Measurements from ENCODE around the gene SERPING1. TPM values are rescaled to one million over a fixed set of nuclear protein-coding genes. Genes with fewer than 3 reads are reported as not detected.

SERPING1 gene
- total and polyA plus RNA-seq, 2 of the 13 experiments (the other 11 are each of a cell fraction or from before 2014, with no cell fraction given): 2.0 to 10.4 TPM

GRCh38 chr11:57657194-57658022, 59.9 kb downstream of the SERPING1 start, which contains the start of gene CLP1 (continued):
- TF ChIP-seq EZH2 (conservative IDR thresholded peaks at IDR 0.05; ENCODE audit: low read depth, low read length) (no peak), NPAS2 (CRISPR knock-in tag; IDR thresholded peaks at IDR 0.05; ENCODE audit: borderline replicate concordance) (no peak), CEBPG (CRISPR knock-in tag; IDR thresholded peaks at IDR 0.05) (peak; percentile 57), MIXL1 (CRISPR knock-in tag; IDR thresholded peaks at IDR 0.05) (peak; percentile 66), PHF5A (CRISPR knock-in tag; IDR thresholded peaks at IDR 0.05; ENCODE audit: low read depth, unreplicated experiment) (peak; percentile 65), TP53 (CRISPR knock-in tag; conservative IDR thresholded peaks at IDR 0.05) (0 out of 2 replicates have a peak, but pooled peaks have one; percentile 56), NR2C2 (CRISPR knock-in tag; IDR thresholded peaks at IDR 0.05; ENCODE audit: borderline replicate concordance) (peak; percentile 92), MLX (CRISPR knock-in tag; IDR thresholded peaks at IDR 0.05) (no peak; the same call in 1 of the 2 replicates), ZNF816 (CRISPR knock-in tag; IDR thresholded peaks at IDR 0.05; ENCODE audit: borderline replicate concordance) (no peak), ZZZ3 (CRISPR knock-in tag; IDR thresholded peaks at IDR 0.05; ENCODE audit: borderline replicate concordance) (peak; percentile 80; the same call in 1 of the 2 replicates), KDM4B (CRISPR knock-in tag; IDR thresholded peaks at IDR 0.05) (no peak; the same call in 1 of the 2 replicates), DPF2 (CRISPR knock-in tag; IDR thresholded peaks at IDR 0.05; ENCODE audit: borderline replicate concordance, low read depth) (0 out of 2 replicates have a peak, but pooled peaks have one; percentile 20), PHF21A (CRISPR knock-in tag; IDR thresholded peaks at IDR 0.05) (peak; percentile 77; the same call in 1 of the 2 replicates), ZNF20 (CRISPR knock-in tag; IDR thresholded peaks at IDR 0.05) (no peak), SRSF9 (IDR thresholded peaks at IDR 0.05; ENCODE audit: borderline replicate concordance, insufficient read depth, low read depth, low read length, poor library complexity, severe bottlenecking) (no peak), CHD4 (IDR thresholded peaks at IDR 0.05; ENCODE audit: borderline replicate concordance, low read length) (no peak), FIP1L1 (IDR thresholded peaks at IDR 0.05; ENCODE audit: borderline replicate concordance, insufficient read depth, low read depth, low read length) (no peak), MYPOP (CRISPR knock-in tag; IDR thresholded peaks at IDR 0.05) (0 out of 2 replicates have a peak, but pooled peaks have one; percentile 82), HNRNPH1 (optimal IDR thresholded peaks at IDR 0.05; ENCODE audit: low read depth, low read length) (no peak), GABPB1 (CRISPR knock-in tag; IDR thresholded peaks at IDR 0.05) (peak; percentile 97), ERF (CRISPR knock-in tag; IDR thresholded peaks at IDR 0.05) (peak; percentile 86), MEIS1 (CRISPR knock-in tag; IDR thresholded peaks at IDR 0.05; ENCODE audit: borderline replicate concordance) (peak; percentile 30; the same call in 1 of the 2 replicates), LCORL (IDR thresholded peaks at IDR 0.05) (no peak), LCORL (CRISPR knock-in tag; IDR thresholded peaks at IDR 0.05) (peak; percentile 77; the same call in 1 of the 2 replicates), ZGPAT (CRISPR knock-in tag; IDR thresholded peaks at IDR 0.05) (peak; percentile 77)
- TF ChIP-seq, protein P1, sequence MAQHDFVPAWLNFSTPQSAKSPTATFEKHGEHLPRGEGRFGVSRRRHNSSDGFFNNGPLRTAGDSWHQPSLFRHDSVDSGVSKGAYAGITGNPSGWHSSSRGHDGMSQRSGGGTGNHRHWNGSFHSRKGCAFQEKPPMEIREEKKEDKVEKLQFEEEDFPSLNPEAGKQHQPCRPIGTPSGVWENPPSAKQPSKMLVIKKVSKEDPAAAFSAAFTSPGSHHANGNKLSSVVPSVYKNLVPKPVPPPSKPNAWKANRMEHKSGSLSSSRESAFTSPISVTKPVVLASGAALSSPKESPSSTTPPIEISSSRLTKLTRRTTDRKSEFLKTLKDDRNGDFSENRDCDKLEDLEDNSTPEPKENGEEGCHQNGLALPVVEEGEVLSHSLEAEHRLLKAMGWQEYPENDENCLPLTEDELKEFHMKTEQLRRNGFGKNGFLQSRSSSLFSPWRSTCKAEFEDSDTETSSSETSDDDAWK (CRISPR knock-in tag; IDR thresholded peaks at IDR 0.05): no peak
